ENCODE results near the gene SYNJ2.
"Not testable (repeated sequence)": the region's sequence is repeated elsewhere in the genome, so short reads cannot be mapped to it uniquely, and the experiment has no call there.

Gene SYNJ2

DNA sequence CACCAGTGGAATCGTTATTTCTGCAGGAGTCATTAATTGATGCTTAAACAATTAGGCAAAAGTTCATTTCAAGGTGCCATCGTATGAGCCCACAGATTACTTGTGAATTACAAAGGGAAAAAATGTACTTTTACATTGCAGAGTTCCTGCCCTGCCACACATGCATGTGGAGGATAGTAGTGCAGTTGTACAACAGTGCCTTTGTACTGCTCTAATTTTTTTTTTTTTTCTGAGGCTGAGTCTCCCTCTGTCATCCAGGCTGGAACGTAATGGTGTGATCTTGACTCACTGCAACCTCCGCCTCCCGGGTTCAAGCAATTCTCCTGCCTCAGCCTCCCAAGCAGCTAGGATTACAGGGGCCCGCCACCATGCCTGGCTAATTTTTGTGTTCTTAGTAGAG is 26.0 kb upstream of the SYNJ2 start:
- DNase-seq: no peak

DNA sequence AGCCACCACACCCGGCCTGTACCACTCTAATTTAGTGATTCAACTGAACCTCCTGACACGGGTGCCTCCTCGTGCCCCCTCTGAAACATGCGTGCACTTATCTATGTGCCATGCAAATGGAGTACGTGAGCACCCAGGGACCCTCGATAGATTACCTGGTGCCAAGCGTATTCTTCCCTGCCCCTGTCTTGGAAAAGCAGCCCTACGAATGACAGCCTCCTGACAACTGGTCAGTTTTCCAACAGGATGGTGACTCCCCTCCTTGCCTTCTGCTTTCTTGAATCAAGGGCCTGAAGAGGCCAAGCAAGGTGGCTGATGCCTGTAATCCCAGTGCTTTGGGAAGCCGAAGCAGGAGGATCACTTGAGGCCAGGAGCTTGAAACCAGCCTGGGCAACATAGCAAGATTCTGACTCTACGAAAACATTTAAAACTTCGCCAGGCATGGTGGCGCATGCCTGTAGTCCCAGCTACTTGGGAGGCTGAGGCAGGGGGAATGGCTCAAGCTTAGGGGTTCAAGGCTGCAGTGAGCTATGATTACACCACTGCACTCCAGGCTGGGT is 25.4 kb upstream of the SYNJ2 start:
- no peak for DNase-seq

DNA sequence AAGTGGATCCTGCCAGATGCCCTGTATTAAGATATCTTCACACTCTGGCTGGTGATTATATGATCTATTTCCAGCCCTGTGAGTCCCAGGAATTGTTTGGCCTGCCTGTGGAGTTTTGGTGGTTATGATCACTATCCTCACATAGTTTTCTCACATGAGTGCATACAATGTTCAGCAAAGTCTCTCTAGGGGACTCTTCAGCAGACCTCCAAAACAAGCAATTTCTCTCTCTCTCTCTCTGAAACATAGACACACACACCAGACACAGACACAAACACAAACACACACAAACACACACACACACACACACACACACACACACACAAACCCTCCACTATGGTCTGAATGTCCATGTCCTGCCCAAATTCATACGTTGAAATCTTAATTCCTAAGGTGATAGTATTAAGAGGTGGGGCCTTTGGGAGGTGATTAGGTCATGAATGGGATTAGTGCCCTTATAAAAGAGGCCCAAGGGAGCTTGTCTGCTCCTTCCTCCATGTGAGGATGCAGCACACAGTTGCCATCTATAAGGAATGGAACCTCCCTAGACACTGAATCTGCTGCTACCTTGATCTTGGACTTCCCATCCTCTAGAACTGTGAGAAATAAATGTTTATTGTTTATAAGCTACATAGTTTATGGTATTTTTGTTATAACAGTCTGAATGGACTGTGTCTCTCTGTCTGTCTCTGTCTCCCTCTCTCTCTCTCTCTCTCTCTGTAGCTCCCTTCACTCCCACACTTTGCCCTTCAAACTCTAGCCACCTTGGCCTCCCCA is 22.0 kb upstream of the SYNJ2 start:
- no peak for DNase-seq

DNA sequence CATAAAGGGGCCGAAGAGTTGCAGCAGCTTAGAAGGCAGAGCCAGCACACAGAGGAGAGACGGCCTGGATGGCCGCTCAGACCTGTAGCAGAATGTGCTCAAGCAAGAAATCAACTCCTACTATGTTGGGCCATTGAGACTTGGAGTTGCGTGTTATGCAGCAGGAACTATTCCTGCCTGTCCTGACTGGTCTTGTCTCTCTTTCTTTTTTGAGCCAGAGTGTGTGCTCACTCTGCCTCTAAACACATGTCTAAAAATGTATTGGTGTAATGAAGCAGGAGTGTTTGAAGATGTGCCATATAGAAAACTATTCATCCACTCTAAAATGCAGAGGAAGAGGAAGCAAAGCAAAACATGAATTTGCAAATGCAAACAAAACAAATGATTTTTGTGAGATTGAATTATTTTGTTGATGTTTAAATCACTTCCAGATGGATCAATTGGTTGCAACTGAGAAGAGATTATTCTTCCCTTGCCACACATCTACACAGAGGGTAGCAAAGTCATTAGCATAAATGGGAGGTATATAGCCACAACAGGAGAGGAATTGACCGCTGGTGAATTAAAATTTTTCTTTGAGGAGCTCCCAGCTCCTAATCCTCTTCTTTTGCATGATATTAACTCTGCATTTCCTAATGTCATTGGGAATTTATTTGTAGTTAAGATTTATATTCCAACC is 20.4 kb upstream of the SYNJ2 start:
- DNase-seq: no peak

DNA sequence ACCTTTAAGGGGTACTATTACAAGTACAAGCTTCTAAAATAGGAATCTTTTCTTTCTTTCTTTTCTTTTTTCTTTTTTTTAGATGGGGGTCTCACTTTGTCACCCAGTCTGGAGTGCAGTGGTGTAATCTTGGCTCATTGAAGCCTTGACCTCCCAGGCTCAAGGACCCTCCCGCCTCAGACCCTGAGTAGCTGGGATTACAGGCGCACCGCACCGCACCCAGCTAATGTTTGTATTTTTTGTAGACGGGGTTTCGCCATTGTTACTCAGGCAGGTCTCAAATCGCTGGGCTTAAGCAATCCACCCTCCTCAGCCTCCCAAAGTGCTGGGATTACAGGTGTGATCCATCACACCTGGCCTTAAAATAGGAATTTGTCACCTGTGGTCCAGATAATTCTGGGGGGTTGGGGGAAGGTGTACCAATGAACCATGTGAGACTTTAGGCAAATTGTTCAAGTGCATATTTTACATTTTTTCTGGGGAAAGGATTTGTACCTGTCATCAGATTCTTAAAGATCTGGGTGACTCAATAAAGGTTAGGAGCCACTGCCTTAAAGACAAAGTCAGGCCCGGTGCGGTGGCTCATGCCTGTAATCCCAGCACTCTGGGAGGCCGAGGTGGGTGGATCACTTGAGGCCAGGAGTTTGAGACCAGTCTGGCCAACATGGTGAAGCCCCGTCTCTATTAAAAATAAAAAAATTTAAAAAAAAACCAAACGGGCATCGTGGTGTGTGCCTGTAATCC is 19.7 kb upstream of the SYNJ2 start:
- no peak for DNase-seq

DNA sequence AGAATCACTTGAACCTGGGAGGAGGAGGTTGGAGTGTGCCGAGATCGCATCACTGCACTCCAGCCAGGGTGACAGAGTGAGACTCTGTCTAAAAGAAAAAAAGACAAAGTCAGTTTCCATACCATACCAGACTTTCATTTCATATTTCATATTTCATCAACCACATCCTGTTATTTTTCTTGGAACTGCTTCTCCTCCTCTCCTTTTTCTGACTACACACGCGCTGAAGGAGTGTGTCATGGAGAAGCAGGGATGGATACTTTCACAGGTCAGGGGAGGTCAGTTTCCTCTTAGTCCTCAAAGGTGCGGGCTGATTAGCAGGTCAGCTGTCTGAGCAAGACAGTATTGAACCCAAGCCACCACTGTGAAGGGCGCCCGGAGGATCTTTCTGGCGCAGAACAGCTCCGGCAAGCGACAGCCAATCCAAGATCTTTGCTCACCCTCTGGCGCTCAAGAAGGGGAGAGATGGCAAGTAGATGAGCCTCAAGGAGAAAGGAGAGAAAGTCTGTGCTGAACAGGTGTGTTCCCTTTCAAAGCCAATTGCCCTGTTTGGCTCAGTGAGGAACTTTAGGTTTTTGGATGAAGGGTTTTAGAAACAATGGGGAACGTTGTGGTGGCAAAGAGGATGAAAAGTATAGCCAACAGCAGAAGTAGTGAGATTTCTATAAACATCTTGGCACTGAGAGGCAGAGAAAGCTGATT is 18.9 kb upstream of the SYNJ2 start:
- no peak for DNase-seq

DNA sequence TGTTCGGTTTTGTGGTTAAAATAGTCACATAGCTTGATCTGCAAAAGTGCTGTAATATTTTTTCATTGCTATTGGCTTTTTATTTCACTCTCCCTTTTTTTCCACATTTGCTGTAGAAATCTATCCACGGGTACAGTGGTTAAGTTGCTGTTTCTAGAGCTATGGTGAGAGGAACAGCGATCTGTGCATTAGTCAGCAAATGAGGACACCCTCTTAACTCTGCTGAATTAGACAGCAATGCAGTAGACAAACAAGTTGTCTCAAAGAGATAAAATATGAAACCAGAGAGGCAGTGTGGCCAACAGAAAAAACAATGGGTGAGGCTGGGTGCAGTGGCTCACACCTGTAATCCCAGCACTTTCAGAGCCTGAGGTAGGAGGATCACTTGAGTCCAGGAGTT is 17.6 kb upstream of the SYNJ2 start:
- no peak for DNase-seq

DNA sequence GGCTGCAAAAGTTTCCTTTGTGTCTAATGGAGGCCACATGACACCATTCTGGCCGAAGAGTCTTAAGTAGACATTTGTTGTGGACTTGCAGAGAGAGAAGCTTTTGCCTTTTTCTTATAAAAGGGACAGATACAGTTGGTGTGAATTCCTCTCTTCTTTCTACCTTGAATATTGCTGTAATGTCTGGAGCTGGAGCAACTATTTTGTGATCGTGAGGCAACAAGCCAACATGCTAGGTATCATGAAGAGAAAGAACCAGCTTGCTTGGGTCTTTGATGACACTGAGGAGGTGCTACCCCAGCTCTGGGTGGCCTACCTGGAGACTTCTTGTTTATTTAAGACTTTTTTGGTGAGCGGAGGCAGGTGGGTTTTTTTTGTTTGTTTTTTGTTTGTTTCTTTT is 16.3 kb upstream of the SYNJ2 start:
- no peak for DNase-seq

DNA sequence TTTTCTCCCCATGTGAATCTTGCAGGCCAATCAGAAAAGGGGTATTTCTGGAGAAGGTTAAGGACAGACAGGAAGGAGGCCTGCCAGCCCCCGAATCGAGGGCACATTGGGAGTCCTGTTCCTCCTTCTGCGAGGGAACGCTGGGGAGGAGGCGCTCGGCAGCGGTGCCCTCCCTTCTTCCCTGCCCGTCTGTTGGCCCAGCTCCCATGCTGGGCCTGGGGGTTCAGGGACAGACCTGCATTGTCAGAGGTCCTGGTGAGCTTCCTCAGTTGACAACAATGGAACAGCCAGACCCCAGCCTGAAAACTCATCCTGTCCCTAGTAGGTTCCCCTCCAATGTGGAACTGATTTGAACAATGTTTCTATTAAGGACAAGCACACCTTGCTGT is 15.1 kb upstream of the SYNJ2 start:
- DNase-seq: no peak

DNA sequence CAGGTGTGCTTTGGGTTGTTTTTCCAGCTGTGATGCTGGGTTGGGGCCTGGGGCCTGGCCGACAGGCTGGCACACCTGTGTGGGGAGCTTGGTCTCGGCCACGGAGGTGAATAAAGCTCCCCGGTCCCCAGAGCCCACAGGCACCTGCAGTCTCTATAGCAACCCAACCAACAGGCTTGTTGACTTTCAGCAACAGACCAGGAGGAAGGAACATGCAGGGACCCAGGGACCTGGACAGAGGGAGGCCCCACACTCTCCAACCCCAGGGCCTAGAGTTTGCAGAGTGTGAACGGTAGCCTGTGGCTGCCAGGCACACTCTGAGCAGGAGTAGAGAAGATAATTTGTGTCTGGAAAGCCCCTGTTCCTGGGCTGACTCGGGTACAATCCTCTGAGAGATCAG is 14.6 kb upstream of the SYNJ2 start:
- no peak for DNase-seq

DNA sequence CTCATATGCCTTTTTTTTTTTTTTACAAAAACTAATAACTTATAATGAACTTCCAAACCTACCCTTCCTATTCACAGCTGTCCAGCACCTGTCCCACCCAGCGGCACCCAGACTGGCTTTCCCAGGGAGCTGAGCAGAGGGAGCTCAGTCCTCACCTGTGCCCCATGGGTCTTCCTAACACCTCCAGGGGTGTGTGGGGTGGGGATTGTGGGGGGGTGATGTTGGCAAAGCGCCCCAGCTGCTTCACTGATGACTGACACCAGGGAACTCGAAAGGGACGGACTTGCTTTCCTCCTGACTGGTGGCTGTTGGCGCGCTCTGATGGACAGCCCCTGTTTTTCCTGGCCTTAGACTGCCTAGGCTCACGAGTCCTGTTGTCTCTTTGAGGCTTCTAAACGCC is 14.2 kb upstream of the SYNJ2 start:
- DNase-seq: no peak

DNA sequence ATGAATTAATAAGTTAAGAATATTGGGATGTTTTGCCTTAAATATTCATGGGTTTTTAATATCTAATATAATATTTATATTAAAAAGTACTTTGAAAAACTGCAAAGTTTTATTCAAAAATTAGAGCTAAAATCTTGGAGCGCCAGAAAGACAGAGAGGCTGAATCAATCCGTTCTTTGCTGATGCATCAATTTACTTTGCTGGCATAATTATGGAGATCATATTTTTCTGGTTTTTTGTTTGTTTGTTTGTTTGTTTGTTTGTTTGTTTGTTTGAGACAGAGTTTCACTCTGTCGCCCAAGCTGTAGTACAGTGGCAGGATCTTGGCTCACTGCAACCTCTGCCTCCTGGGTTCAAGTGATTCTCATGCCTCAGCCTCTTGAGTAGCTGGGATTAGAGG is 9.5 kb upstream of the SYNJ2 start:
- not testable (repeated sequence) for DNase-seq

DNA sequence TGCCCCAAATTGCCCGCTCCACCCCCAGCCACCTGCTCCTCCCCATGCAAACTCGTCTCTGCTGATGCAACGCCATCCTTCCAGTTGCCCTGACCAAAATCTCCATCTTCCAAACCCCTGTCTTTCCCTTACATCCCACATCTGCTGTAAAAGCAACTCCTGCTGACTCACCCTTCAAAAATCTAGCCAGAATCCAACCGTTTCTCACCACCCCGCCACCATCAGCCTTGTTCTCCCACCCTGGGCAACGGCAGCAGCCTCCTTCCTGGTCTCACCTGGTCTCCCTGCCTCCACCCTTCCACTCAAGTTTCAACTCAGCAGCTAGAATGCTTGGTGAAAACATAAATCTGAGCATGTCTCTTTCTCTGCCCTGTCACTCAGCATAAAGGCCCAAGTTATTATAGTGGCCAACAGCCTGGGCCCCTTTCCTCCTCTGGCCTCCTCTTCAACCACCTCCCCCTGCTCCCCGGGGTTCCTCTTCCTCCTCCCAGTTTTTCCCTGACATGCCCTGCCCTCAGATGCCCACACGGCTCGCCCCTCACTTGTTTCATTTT is 7.2 kb upstream of the SYNJ2 start:
- no peak for DNase-seq

DNA sequence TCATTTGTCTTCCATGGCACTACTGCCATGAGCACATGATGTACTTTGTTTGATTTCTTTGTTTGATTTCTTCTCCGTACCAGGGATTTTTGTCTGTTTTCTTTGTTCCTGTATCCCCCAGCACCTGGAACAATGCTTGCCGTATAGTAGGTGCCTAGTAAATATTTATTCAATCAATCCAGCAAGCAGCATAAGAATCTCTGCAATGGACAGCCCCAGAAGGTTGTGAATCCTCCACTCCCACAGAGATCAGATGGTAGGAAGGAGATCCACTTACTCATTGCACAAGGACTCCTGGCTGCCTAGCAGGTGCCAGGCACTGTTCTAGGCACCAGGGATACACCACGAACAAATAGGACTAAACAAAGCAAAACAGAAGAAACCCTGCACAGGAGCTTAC is 6.7 kb upstream of the SYNJ2 start:
- DNase-seq: no peak

DNA sequence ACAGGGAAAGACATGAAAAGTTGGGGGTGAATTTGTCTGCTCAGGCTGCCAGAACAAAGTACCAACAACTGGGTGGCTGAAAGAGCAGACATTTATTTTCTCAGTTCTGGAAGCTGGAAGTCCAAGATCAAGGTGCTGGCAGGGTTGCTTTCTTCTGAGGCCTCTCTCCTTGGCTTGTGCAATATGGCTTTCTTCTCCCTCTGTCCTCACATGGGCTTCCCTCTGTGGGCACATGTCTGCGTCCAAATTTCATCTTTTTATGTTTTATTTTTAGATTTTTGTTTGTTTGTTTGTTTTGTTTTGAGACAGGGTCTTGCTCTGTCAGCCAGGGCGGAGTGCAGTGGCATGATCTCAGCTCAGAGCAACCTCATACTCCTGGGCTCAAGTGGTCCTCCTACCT is 6.2 kb upstream of the SYNJ2 start:
- no peak for DNase-seq

DNA sequence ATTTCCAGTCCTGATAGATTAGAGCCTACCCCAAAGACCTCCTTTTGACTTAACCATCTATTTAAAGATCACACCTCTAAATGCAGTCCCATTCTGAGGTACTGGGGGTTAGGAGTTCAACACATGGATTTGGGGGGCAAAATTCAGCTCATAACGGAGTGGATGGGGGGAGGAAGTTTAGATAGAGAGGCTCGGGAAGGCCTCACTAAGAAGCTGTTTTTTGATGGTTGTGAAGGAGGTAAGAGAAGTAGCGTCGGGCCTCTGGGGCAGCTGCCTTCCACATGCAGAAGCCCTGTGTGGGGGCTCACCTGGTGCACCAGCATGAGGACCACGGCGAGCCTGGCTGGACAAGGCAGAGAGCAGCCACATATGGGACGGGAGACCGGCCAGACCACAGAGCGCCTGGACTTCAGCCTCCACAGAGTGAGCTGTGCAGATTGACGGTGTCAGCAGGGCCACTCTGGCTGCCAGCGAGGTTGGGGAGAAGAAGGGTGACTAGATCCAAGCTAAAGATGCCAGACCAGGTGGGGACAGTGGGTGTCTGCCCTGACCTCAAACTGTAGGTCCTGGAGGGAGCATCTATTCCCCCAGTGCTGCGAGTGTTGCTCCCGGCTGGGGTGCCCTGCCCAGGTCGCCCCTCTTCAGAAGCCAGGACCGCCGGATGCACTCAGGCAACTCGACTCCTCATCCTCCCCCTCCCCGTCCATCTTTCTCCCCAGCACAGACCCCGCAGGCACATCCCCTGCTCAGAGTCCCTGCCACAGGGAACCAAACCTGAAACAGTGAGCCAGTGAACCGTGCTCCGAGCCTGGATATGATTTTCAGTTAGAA is 5.1 kb upstream of the SYNJ2 start:
- DNase-seq: no peak

DNA sequence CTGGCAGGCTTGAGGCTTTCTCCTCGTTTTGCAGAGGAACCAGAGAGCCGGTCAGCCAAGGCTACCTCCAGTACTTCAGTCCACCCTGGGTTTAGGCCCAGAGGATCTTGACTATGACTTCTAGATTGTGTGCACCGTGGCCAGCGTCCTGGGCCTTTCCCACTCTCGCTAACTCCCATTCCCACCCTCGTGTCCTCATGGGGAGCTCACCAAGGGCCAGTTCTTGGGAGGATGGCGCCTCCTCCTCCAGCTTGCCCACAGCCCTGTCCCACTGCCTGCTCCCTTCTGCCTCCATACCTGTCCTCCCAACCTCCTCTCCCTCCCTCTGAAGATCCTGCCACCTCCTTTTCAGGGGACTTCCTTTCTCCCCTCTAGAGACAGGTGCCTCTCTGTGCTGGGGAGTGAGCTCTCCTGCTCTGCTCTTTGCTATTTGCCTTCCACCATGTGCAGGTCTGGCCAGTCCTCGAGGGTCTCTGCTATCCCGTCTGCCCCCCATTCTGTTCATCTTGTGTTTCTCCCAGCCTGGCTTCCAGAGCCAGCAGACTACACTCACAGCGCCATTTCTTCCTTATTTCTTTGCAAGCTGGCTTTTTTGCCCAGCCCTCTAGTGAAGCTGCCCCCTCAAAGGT is 4.4 kb upstream of the SYNJ2 start:
- no peak for DNase-seq

DNA sequence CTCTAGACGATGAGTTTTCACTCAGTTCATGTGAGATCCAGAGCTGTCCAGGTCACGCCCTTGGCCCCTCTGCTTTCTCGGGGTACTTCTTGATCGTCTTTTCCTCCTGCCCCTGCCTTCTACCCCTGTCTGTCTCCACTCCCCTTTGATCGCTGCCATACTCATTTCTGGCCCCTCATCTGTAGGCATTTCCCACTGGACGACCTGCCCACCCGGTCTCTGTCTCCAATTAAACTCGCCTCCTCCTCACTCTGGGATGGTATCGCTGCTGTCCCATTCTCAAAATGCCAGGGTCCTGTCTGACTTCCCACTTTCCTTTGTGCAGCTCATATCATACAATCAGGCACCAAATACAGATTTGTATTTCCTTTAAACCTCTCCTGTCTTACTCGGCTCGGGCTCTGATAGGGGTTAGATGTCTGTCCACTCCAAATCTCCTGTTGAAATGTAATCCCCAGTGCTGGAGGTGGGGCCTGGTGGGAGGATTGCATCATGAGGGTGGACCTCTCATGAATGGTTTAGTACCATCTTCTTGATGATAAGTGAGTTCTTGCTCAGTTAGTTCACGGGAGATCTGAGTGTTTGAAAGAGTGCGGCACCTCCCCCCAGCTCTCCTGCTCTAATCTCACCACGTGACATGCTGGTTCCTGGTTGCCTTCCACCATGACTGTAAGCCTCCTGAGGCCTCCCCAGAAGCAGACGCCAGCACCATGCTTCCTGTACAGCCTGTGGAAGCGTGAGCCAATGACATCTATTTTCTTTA is 3.5 kb upstream of the SYNJ2 start:
- DNase-seq: no peak

DNA sequence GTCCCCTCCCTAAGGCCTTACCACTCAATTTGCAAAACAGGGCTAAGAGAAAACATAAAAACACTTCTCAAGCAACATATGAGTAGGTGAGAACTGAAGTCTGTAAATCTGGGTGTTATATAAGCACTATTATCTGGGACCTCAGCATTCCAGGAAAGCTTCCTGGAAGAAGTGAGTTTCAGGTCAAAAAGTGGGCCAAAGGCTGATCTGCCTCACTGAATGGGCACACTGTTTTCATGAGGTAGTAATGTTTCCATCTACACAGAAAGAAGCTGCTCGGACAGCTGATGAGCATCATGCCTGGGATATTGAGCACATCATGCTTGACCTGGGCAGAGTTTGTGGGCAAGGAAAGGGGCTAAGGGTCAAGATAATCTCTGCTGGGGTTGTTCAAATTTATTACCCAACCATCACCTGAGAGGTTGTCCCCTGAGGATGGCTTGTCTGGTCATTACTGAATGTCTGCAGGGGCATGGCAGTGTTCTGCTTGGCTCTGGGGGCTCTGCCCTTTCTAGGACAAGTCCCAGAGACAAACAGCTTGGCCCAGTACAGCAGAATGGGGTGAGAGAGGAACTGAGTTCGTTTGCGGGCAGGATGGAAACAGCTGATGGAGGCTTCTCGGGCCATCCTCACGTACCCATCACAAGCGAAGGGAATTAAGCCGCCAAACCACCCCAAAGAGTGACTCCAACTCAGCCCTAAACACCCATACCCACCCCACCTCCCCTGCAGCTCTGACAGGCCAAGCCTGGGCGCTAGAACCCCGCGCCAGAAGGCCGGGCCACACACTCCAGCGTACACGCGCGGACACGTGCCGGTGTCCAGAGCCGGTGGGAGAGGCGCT is 1.2 kb upstream of the SYNJ2 start:
- DNase-seq: no peak

DNA sequence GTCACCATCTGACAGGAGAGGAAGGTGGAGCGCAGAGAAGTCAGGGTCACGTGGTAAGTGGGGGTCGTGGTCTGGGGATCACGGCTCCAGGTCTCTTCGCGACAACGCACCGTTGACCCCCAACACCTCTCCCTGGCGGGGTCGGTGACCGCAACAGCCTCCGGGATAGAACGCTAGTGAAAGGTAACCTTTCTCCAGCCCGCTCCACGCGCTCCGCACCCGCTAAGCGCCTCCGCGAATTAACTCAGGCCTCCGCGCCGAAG is 600 bp upstream of the SYNJ2 start:
- DNase-seq: no peak

Data from NCI-H510A (cell line).